Caco-2 (cell line): ENCODE data around the gene RNU11. TPM values are rescaled to one million over a fixed set of nuclear protein-coding genes. Genes with fewer than 3 reads are reported as not detected.
"Not testable (repeated sequence)": the region's sequence is repeated elsewhere in the genome, so short reads cannot be mapped to it uniquely, and the experiment has no call there.

Source experiments
- BruUV-seq: library from RNA; stranded (reverse); fragments of 400-500 nt; replicated peaks from 2 replicates; lab custom pipeline; 2021; lab: Mats Ljungman, UMichigan
- CTCF ChIA-PET: fragments of 300-600 bp; sonication (Branson Sonifier 250); formaldehyde crosslinking; loops from one replicate; lab custom pipeline; 2022; ENCODE audit warnings: antibody characterized with exemption; lab: Charles Lee
- POLR2A ChIA-PET: fragments of 300-600 bp; sonication (Branson Sonifier 250); formaldehyde crosslinking; loops from one replicate; lab custom pipeline; 2022; ENCODE audit warnings: antibody characterized with exemption; lab: Charles Lee
- DNase-seq, 2 experiments: peaks; one replicate each; pipeline versions ENCODE4 v3.0.0 to v3.0.0-alpha.2; 2020 to 2022
- H3K27me3 ChIP-seq: replicated peaks from 2 replicates; pipeline ENCODE4 v1.6.0; 2011; ENCODE audit warnings: low read length; ENCODE audit not compliant: control insufficient read depth, insufficient read depth
- H3K36me3 ChIP-seq: 2 replicates; pipeline ENCODE4 v1.5.1; 2011; ENCODE audit warnings: low read length; ENCODE audit not compliant: control insufficient read depth, insufficient read depth
- H3K4me1 ChIP-seq: fragments of 250-450 bp; sonication (Bioruptor Pico); 2 replicates; pipeline ENCODE4 v1.5.1; 2020; ENCODE audit warnings: mild to moderate bottlenecking
- H3K4me3 ChIP-seq: 2 replicates; pipeline ENCODE4 v1.5.1; 2011; ENCODE audit warnings: low read depth, mild to moderate bottlenecking, control low read depth, low read length
- H3K9me3 ChIP-seq: fragments of 250-450 bp; sonication (Bioruptor Pico); 2 replicates; pipeline ENCODE4 v1.5.1; 2020; ENCODE audit warnings: mild to moderate bottlenecking, moderate library complexity
- H3K27ac Mint-ChIP-seq: one replicate; pipeline ENCODE4 v1.8.0; 2022; ENCODE audit warnings: mixed read lengths; ENCODE audit not compliant: unreplicated experiment
- H3K27me3 Mint-ChIP-seq: one replicate; pipeline ENCODE4 v1.8.0; 2022; ENCODE audit warnings: mixed read lengths; ENCODE audit not compliant: insufficient read depth, unreplicated experiment
- H3K36me3 Mint-ChIP-seq: one replicate; pipeline ENCODE4 v1.8.0; 2022; ENCODE audit warnings: mild to moderate bottlenecking, mixed read lengths; ENCODE audit not compliant: insufficient read depth, unreplicated experiment
- H3K4me1 Mint-ChIP-seq: one replicate; pipeline ENCODE4 v1.8.0; 2022; ENCODE audit warnings: low read depth, mixed read lengths; ENCODE audit not compliant: unreplicated experiment
- H3K4me3 Mint-ChIP-seq: one replicate; pipeline ENCODE4 v1.8.0; 2022; ENCODE audit warnings: mild to moderate bottlenecking, moderate library complexity, mixed read lengths; ENCODE audit not compliant: unreplicated experiment
- H3K9me3 Mint-ChIP-seq: one replicate; pipeline ENCODE4 v1.8.0; 2022; ENCODE audit warnings: mixed read lengths; ENCODE audit not compliant: unreplicated experiment
- CTCF ChIP-seq, 2 experiments: fragments of 200-600 bp in 1 of 2; IDR thresholded peaks; 1 replicate in 1 of 2; 2 replicates in 1 of 2; pipeline versions ENCODE4 v1.5.1 to v1.8.0; 2011 to 2022; ENCODE audit warnings: antibody characterized with exemption in 1 of 2, control low read depth in 1 of 2, inconsistent platforms in 1 of 2, low read depth in 1 of 2, low read length in 1 of 2, mild to moderate bottlenecking in 1 of 2, moderate library complexity in 1 of 2; ENCODE audit not compliant: insufficient read depth in 1 of 2, severe bottlenecking in 1 of 2, unreplicated experiment in 1 of 2
- intact Hi-C: fragments of 100-400 bp; cut with micrococcal nuclease; formaldehyde crosslinking; loops from one replicate; pipeline ENCODE4 v1.10.0; 2022; ENCODE audit not compliant: unreplicated experiment
- total RNA-seq: library from RNA; stranded (reverse); gene quantifications from 2 replicates; pipeline ENCODE4 v1.2.3, GENCODE V29; 2022

Gene RNU11
- total RNA-seq, 1 experiment from 2014 or later: not detected

- Mint-ChIP-seq H3K9me3 (no peaks in the 10 kb centered on the region), H3K4me1 (peaks cover 21% of the 10 kb centered on the region), H3K27me3 (no peaks in the 10 kb centered on the region), H3K27ac (no peak overlapping the region), H3K4me3 (peak overlapping the region; percentile 29), H3K36me3 (peaks cover 22% of the 10 kb centered on the region)
- Histone ChIP-seq H3K27me3 (no peaks in the 10 kb centered on the region), H3K36me3 (no peaks in the 10 kb centered on the region), H3K4me1 (peaks cover 9% of the 10 kb centered on the region; the same call in 1 of the 2 replicates), H3K9me3 (no peaks in the 10 kb centered on the region), H3K4me3 (no peak overlapping the region)
- no peak for TF ChIP-seq CTCF (IDR thresholded peaks at IDR 0.05; ENCODE audit: insufficient read depth in 1 of 2, low read depth in 1 of 2, low read length in 1 of 2, severe bottlenecking in 1 of 2, unreplicated experiment in 1 of 2)
- intact Hi-C loops: no loop called here
- BruUV-seq: no TSS peak
- peak; percentile 41 to 44 for DNase-seq
- ChIA-PET POLR2A (interaction anchor here (1.0 kb wide), 1 partner anchor 91 kb away, joined by 7 read pairs; the partner anchor contains the start of gene YTHDF2), CTCF (no interaction called here)
Measured at GRCh38 chr1:28646040-28646439, 2.4 kb upstream of the RNU11 start.

- POLR2A ChIA-PET: interaction anchor here (0.5 to 1.9 kb wide), 9 partner anchors 20 to 559 kb away, joined by 3 to 42 read pairs (median 7); partner anchors contain the start of genes EPB41, GMEB1, SRSF4 and YTHDF2
- BruUV-seq: no TSS peak
Measured at GRCh38 chr1:28648008-28648473, 359 bp upstream of the RNU11 start.

GRCh38 chr1:28653063-28653462 is 4.7 kb downstream of the RNU11 start:
- H3K36me3 ChIP-seq, CTCF ChIA-PET, H3K27ac Mint-ChIP-seq, H3K27me3 Mint-ChIP-seq, POLR2A ChIA-PET, H3K9me3 Mint-ChIP-seq, H3K4me1 ChIP-seq, H3K36me3 Mint-ChIP-seq, H3K27me3 ChIP-seq, DNase-seq, H3K4me3 Mint-ChIP-seq, intact Hi-C loops, H3K9me3 ChIP-seq, BruUV-seq, H3K4me1 Mint-ChIP-seq, H3K4me3 ChIP-seq: not testable (repeated sequence)

More at GRCh38 chr1:28648008-28648473, 359 bp upstream of the RNU11 start:
- peak overlapping the region; percentile 88 for H3K4me3 Mint-ChIP-seq
- intact Hi-C loops: loop anchor here (1.0 to 2.0 kb wide), 3 partner anchors 20 to 225 kb away; partner anchors contain the start of genes GMEB1 and YTHDF2
- peak overlapping the region; percentile 96 for H3K27ac Mint-ChIP-seq
- peaks cover 9% of the 10 kb centered on the region; the same call in 1 of the 2 replicates for H3K4me1 ChIP-seq
- no peaks in the 10 kb centered on the region for H3K27me3 ChIP-seq
- no peaks in the 10 kb centered on the region for H3K9me3 ChIP-seq
- H3K36me3 Mint-ChIP-seq: peaks cover 16% of the 10 kb centered on the region
- H3K27me3 Mint-ChIP-seq: no peaks in the 10 kb centered on the region
- no peaks in the 10 kb centered on the region for H3K9me3 Mint-ChIP-seq
- CTCF ChIA-PET: interaction anchor here (0.6 to 1.4 kb wide), 2 partner anchors 89 to 878 kb away, joined by 3 to 12 read pairs; partner anchors contain the start of gene YTHDF2
- no peaks in the 10 kb centered on the region for H3K36me3 ChIP-seq
- TF ChIP-seq CTCF (IDR thresholded peaks at IDR 0.05; ENCODE audit: insufficient read depth in 1 of 2, low read depth in 1 of 2, low read length in 1 of 2, severe bottlenecking in 1 of 2, unreplicated experiment in 1 of 2): no peak
- peak; percentile 85 to 92 for DNase-seq
- peak overlapping the region; percentile 25 for H3K4me3 ChIP-seq
- H3K4me1 Mint-ChIP-seq: peaks cover 20% of the 10 kb centered on the region
